Stimulated activated CD4-positive, alpha-beta T cell treated with anti-CD3 and anti-CD28 coated beads, Interleukin-15, amount 100 ng/mL, for 1 hour (primary cell): ENCODE data around the gene PI4KA.

Experiments
- DNase-seq, 2 donors: peaks; one replicate each; pipeline ENCODE4 v3.0.0-alpha.2; 2020; ENCODE audit warnings: low read depth in 1 of 2, low spot score in 1 of 2

Gene PI4KA

GRCh38 chr22:20794650-20795413 lies 63.8 kb downstream of the PI4KA start:
- no peak for DNase-seq

- DNase-seq = no peak
These were observed 64.6 kb downstream of the PI4KA start for GRCh38 chr22:20793748-20794649.

- DNase-seq = no peak
These were observed 65.5 kb downstream of the PI4KA start for GRCh38 chr22:20792966-20793728.

GRCh38 chr22:20792221-20792965 lies 66.2 kb downstream of the PI4KA start:
- DNase-seq = no peak

DNA sequence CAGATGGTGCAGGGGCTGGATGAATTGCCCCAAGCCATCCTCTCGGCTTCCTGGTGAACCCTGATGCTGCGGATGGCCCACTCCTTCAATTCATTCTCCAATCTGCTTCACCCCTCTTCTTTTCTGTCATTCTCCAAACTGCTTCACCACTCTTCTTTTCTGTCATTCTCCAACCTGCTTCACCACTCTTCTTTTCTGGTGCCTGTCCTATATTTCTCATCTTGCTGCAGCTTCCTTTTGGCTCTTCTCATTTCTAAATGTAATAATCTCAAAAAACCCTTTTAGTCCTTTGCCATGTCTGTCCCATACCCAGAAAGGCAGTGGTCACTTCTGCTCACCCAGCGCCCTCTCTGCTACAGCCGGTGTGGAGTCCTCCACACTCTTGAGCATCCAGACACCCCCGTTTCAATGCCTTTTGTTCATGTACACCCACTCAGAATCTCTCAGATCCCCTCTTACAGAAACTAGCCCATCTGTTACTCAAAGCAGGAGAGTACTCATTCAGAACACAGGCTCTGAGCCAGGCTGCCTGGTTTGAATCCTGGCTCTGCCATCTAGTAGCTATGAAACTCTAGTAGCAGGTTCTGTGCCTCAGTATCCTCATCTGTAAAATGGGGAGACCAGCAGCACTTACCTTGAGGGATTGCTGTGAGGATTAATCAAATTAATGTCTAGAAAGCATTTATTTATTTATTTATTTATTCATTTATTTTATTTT lies 69.8 kb downstream of the PI4KA start:
- DNase-seq = no peak

- DNase-seq = no peak
These were observed 70.6 kb downstream of the PI4KA start for GRCh38 chr22:20787746-20788626.

DNA sequence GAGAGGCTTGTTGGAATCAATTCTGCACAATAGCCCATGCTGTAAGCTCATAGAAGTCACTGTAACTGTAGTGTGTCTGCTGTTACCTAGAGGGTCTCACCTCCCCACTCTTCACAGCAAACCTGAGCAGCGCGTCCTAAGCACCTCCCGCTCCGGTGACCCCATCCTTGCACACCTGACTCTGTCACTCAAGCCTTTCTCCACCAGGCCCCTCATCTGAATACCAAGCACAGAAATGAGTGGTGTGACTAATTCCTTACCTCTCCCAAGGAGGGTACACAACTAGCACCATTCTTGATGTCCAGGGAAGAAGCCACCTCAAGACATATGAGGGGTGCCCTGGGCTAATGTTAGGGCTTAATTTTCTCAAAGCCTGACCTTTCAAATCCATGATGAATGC lies 71.4 kb downstream of the PI4KA start:
- no peak for DNase-seq

DNA sequence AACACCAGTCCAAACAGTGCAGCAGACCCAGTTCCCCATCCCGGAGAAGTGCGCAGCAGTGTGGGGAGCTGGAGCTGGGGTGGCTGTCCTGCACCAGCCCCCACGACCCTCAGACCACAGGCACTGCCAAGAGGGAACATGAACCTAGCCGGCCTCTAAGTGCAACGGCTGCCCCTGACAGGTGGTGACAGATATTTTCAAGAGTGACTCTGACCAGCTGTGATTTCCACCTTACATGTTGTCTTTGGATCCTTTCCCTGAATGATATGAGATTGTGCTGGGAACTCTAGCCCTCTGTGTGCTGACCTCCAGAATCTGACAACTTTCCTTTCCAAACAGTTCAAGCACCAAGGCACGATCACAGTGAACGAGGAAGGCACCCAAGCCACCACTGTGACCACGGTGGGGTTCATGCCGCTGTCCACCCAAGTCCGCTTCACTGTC lies 72.1 kb downstream of the PI4KA start:
- DNase-seq = no peak

GRCh38 chr22:20786048-20786447 lies 72.6 kb downstream of the PI4KA start:
- no peak for DNase-seq

DNA sequence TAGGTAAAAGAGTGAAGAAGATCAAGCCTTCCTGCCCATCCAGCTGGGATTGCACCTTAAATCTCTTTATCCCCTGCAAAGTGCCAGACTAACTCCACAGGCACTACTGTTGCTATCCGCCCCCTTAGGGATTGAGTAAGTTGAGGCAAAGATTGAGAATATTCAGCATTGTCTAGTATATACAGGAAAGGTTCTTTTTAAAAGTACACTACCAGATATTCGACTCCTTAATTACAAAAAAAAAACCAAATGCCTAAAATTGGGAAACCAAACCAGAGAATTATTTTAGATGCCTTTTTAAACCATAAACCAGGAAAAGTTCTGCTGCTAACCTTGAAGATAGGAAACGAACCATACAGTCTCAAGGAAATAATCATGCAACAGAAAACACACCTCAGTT lies 73.2 kb downstream of the PI4KA start:
- no peak for DNase-seq

- DNase-seq = no peak
These were observed 74.5 kb downstream of the PI4KA start for GRCh38 chr22:20783844-20784723.

DNA sequence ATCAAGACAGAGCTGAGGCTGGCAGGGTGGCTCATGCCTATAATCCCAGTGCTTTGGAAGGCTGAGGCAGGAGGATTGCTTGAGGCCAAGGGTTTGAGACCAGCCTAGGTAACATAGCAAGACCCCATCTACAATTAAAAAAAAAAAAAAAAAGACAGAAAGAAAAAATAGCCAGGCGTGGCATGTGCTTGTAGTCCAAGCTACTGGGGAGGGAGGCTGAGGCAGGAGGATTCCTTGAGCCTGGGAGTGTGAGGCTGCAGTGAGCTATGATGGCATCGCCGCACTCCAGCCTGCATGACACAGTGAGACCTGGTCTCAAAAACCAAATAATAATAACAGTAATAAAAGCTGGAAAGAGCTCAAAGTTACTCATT lies 75.3 kb downstream of the PI4KA start:
- no peak for DNase-seq

DNA sequence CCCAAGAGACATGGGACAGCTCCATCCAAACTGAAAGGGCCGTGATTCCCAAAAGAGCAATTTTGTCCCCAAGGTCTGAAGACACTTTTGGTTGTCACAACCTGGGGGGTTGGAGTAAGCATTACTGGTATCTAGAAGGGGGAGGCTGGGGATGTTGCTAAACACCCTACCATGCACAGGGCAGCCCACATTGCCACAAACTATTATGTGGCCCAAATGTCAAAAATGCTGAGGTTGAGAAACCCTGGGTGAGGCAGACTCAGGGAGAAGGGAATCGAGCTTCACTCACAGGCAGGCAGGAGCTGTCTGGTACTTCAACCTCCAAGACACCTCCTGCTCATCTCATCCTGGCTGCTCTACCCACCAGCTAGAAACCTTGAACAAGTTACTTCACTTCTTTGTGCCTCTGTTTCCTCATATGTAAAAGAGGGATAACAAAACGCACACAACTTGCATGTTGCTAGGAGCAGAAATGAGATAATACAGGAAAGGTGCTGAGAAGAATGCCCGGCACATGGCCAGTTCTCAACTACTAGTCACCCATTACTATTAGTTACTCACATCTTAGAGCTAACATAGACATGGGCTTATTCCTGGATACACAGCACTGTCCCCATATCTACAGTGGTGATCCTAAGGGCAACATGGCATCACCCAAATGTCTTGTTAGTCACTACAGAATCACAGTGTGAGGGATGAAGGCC lies 75.9 kb downstream of the PI4KA start:
- no peak for DNase-seq

GRCh38 chr22:20782083-20782482 lies 76.5 kb downstream of the PI4KA start:
- DNase-seq = no peak

DNA sequence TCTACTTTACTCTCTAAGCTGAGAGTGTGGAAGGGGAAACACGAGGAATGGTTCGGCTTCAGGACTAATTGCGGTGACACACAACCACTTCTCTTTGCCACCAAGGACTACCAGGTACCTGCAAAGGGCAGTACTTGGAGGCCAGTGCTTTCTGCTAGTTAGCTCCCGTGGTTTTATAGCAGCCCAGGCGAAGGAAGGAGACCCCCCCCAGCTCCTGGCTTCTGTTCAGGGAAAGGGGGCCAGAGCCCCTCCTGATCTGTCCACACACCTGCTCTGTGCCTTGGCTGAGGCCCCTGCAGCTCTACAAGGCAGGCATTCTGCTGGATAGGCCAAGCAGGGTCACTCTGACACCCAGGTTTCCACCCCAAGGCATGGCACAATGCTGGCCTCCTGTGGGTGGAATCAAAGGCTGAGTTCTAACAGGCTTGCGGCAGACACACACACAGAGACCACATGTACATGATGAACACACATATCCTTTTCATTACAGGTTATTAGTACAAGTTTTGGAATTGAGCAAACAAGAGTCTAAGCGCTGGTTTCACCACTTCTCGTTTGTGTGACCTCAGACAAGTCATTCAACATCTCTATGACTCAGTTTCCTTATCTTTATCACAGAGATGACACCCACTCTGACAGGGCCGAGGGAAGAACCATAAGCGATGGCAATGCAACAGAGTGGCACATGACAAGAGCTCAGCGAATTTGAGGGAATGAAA lies 77.2 kb downstream of the PI4KA start:
- no peak for DNase-seq

GRCh38 chr22:20779818-20780158 lies 78.8 kb downstream of the PI4KA start:
- no peak for DNase-seq
